ENCODE results near the gene SPTBN4.

DNA sequence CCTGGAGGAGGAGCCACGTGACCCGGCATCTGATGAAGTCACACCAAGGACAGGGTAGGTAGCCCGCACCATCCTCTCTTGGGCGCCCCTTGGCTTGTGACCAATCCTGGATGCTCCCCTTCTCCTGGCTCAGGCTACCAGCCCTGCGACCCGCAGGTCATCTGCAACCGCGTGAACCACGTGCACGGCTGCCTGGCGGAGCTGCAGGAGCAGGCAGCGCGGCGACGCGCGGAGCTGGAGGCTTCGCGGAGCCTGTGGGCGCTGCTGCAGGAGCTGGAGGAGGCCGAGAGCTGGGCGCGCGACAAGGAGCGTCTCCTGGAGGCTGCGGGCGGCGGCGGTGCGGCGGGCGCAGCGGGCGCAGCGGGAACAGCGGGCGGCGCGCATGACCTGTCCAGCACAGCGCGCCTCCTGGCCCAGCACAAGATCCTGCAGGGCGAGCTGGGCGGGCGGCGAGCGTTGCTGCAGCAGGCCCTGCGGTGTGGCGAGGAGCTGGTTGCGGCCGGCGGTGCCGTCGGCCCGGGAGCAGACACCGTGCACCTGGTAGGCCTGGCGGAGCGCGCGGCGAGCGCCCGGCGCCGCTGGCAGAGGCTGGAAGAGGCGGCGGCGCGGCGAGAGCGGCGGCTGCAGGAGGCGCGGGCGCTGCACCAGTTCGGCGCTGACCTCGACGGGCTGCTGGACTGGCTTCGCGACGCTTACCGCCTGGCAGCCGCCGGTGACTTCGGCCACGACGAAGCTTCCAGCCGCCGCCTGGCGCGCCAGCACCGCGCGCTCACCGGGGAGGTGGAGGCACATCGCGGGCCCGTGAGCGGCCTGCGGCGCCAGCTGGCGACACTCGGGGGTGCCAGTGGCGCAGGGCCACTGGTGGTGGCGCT lies 45.9 kb downstream of the SPTBN4 start:
- no peak for TF ChIP-seq POLR2A (IDR thresholded peaks at IDR 0.05)
- TF ChIP-seq, protein P1, sequence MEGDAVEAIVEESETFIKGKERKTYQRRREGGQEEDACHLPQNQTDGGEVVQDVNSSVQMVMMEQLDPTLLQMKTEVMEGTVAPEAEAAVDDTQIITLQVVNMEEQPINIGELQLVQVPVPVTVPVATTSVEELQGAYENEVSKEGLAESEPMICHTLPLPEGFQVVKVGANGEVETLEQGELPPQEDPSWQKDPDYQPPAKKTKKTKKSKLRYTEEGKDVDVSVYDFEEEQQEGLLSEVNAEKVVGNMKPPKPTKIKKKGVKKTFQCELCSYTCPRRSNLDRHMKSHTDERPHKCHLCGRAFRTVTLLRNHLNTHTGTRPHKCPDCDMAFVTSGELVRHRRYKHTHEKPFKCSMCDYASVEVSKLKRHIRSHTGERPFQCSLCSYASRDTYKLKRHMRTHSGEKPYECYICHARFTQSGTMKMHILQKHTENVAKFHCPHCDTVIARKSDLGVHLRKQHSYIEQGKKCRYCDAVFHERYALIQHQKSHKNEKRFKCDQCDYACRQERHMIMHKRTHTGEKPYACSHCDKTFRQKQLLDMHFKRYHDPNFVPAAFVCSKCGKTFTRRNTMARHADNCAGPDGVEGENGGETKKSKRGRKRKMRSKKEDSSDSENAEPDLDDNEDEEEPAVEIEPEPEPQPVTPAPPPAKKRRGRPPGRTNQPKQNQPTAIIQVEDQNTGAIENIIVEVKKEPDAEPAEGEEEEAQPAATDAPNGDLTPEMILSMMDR (IDR thresholded peaks at IDR 0.05) = no peak

All from body of pancreas (tissue), 4 donors.